GM19025 (cell line): ENCODE data around the gene PTGFRN.

ENCODE experiments used
- ATAC-seq: cut with Tn5 transposase; IDR thresholded peaks from one replicate; pipeline ENCODE4 v1.9.1; 2021; ENCODE audit warnings: mild to moderate bottlenecking, low read depth, moderate library complexity; ENCODE audit not compliant: unreplicated experiment

The PTGFRN gene

DNA sequence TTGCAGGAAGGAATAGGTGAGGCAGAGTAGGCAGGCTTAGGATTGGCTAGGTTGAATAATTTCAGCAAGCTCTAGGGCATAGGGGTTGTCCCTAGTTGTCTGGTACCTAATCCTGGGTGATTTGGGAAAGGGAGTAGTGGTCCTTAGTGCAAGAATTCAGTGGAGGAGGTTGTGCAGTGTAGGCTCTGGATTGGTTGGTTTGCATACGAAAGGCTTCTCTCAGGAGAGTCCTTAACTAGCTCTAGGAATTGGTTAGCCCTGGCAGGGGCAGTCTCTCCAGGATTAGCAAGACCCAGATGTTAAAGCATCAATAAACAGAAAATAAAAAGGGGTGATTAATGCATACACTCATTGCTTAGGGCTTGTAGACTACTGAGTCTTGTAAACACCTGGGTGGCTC lies 82.2 kb downstream of the PTGFRN start:
- no peak for ATAC-seq

DNA sequence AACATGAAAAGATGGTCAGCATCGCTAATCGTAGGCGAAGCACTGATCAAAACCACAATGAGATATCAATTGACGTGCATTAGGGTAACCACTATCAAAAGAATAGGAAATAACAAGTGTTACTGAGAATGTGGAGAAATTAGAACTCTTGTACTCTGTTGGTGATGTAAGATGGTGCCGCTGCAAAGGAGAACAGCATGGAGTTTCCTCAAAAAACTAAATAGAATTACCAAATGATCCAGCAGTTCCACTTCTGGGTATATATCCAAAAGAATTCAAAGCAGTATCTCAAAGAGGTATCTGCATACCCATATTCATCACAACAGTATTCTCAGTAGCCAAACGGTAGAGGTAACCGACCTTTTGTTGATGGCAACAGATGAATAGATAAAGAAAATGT lies 83.6 kb downstream of the PTGFRN start:
- ATAC-seq = no peak

- no peak for ATAC-seq
Observed at GRCh38 chr1:116994411-116994810, 84.7 kb downstream of the PTGFRN start.

DNA sequence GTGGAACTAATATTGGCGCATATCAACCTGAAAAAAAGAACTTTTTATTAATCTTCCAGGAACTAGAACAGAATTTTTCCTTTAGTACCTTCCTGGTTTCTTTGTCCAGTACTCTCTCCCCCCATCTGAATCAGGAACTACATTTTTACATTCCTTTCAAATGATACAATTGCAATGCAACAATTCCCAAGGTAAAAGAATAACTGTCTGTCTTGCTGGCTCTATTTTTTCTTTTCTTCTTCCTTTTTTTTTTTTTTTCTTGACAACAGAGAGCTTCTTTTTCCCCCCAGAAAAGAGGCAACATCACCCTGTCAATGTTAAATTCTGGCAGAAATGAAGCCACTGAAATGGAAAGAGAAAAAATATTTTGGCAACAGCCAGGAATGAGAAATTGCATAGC lies 87.3 kb downstream of the PTGFRN start:
- ATAC-seq = no peak

GRCh38 chr1:116997636-116998035 lies 87.9 kb downstream of the PTGFRN start:
- no peak for ATAC-seq

- ATAC-seq = no peak
Observed at GRCh38 chr1:116999596-116999995, 89.9 kb downstream of the PTGFRN start.

DNA sequence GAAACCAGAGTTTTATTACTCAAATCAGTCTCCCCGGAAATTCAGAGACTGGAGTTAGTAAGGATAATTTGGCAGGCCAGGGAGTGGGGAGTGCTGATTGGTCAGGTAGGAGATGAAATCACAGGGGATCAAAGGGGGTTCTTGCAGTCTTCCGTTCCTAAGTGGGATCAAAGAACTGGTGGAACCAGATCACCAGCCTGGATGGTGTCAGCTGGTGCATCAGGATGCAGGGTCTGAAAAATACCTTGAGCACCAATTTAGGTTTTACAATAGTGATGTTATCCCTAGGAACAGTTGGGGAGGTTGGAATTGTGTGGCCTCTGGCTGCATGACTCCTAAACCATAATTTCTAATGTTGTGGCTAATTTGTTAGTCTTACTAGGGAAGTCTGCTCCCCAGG lies 90.4 kb downstream of the PTGFRN start:
- ATAC-seq = no peak

DNA sequence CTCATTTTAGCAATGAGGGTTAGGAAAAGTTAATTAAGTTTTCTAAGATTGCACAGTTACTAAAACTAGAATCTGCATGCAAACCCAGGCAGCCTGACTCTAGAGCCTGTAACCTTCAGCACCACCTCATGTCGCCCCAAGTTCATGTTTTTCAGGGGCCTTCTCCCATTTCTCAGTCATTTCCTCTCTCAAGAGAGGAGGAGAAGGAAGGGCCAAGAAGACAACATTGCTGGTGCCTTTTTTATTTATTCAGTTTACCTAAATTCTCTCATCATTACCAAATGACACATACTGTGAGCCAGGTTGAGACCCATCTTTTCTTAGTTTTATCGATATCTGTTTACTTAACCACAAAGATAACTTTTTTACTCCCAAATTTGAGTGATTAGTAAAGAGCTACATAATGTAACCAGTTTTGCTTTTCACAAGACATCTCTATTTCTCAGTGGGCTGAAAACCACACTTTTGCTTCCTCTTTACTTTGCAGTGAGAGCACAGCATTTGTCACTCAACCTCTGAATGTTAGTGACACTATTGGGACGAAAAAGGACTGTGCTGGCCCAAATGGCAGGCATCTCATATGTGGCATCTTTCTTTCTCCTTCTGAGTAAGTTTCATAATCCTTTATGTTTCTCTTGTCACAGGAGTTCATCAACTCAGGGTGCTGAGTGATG lies 91.7 kb downstream of the PTGFRN start, which contains the start of gene CD101:
Gene CD101 (plus strand): TSS at position 507 of the 674 bp plus-strand sequence. CDS start 58 bp downstream, at position 565.
- peak; percentile 91 for ATAC-seq

DNA sequence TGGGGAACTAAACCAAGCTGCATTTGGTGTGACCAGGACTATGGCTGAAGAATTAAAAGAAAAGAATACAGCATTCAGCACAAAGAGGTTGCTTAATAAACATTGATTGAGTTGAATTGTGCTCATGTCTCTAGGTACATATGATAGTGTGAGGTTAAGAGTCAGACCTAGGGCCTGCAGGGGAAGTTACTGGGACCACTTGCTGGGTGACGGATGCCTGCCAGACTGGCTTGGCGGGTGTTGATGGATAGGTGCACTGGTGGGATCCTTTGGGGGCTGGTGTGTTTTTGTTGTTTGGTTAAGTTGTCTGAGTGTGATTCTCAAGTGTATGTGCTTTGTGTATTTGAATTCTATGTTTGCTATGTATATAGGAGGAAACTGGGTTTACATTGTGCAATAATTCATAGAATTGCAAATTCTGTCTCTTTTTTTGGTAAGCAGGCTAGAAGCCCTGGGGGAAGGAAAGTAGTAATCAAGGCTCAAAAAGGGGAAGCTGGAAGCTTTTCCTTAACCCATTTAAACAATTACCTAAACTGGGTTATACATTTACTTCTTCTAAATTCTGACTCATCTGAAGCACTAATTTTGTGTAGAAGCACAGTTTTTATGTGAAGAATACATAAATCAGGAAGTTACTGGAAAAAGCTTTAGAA lies 93.6 kb downstream of the PTGFRN start:
- no peak for ATAC-seq

- ATAC-seq = no peak
Observed at GRCh38 chr1:117007719-117008013, 98.0 kb downstream of the PTGFRN start.

DNA sequence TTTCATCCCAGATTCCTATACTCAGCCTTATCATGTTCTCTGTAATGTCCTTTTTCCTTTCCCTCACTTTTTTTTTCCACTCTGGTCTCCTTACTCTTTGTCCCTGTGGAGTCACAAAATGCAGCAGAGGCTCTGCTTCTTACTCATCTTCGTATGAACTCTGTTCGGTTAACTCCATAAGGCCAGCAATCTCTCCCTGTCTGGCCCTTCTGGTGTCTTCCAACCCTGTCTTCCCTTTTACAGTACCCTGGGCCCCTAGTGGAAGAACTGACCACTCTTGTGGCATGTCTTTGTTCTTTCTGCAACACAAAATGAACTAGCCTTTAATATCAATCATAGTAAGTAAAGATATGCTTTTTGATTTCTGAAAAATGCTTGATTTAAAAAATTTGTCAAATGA lies 98.9 kb downstream of the PTGFRN start:
- ATAC-seq = no peak

DNA sequence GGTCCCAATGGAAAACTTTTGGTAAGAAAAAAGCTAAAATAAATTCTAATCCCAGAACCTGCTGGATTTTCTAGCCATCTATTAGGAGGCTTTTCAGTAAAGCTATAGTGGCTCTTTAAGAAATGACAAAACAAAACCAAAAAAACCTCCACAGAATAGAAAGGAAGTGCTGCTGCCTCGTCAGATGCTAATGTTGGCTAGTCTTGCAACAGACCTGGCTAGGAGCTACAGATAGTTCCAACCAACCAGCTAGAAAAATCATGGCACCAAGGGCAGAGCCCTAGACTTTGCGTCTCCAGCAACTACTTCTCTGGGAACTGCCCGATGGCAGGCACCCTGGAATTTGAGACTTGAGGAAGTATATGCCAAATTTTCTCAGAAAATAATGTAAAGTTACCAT lies 99.4 kb downstream of the PTGFRN start:
- no peak for ATAC-seq

DNA sequence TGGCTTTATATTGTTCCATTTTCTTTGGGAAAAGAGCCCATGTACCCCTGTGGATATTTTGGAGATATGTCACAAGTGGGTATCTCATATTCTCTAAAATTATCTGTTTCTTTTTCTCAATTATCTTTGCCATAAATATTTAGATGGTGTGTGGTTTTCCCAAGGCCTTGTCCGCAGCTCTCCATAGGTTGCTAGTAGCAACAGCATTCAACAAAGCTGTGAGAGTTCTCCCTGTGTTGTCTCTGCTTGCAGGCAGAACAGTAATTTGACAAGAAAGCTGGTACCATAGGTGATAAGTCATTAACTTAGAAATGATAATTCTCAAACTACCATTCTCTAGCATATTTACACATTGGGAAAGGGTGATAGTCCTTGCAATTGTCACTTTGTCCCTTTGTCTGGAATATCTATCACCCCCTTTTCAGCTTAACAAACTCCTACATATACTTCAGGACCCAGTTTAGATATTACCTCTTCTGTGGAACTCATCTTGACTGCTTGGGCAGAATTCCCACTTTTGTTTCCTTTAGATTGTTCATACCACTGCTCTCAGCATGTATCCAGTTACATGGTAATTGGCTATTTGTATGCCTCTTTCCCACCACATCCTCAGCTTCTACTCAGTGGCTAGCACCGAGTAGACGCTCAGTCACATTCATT lies 100.7 kb downstream of the PTGFRN start:
- ATAC-seq = no peak

DNA sequence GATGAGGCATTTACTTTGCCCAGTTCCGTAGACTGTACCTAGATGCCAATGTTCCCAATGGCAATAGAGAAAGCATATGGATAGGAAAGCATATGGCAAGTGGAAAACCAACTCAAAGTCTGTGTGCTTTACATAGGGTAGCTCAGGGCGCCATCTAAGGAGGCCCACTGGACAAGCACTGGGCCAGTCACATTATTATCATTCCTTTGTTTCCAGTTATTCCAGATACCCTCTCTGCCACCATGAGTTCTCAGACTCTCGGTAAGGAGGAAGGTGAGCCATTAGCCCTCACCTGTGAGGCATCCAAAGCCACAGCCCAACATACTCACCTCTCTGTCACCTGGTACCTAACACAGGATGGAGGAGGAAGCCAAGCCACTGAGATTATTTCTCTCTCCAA lies 101.6 kb downstream of the PTGFRN start:
- no peak for ATAC-seq

DNA sequence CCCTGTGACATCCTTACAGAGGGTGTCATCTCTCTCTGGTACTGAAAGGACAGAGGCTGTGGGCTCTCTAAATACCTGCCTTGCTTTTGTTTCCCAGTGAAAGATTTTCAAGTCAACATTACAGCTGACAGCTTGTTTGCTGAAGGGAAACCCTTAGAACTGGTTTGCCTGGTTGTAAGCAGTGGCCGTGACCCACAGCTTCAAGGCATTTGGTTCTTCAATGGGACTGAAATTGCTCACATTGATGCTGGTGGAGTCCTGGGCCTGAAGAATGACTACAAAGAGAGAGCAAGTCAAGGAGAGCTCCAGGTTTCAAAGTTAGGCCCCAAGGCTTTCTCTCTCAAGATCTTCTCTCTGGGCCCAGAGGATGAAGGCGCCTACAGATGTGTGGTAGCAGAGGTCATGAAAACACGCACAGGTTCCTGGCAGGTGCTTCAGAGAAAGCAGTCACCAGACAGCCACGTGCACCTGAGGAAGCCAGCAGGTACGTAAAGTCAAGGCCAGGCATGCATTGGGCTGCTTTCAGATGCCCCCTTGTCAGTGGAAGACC lies 103.7 kb downstream of the PTGFRN start:
- no peak for ATAC-seq

- no peak for ATAC-seq
Observed at GRCh38 chr1:117014209-117014608, 104.5 kb downstream of the PTGFRN start.

DNA sequence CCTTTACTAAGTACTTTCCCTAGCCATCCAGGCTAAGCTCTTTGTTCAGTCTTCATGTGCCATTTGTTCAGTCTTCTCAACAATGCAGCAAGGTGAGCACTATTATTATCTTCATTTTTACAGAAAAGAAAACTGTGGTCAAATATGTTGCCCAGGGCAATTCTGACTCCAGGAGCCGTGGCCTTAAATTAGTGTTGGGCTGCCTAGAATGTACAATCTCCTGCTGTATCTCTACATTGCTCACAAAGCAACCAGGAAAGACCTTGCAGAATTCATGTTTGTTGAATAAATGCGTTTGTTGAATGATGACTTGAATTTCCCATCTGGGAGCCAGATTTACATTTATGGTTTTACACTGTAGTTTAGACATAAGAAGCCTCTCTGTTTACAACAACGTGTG lies 106.0 kb downstream of the PTGFRN start:
- no peak for ATAC-seq

- ATAC-seq = no peak
Observed at GRCh38 chr1:117017062-117017461, 107.3 kb downstream of the PTGFRN start.

DNA sequence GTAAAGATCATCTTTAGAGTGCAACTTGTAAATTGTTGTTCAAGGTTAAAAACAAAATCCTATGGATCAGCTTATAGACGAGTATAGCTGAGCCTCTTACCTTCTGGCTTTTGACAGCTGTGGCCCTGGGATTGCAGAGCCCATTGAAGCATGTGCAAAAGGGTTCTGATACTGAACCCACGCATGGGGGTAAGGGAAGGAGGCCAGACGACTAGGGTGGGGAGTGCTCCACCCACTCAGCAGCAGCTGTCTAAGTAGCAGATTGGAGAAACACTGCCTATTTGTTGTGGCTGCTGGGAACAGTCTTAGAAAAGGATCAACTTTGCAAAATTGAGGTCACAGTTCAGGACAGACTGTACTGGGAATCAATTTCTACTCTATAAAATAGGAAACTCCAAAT lies 107.9 kb downstream of the PTGFRN start:
- ATAC-seq = no peak

DNA sequence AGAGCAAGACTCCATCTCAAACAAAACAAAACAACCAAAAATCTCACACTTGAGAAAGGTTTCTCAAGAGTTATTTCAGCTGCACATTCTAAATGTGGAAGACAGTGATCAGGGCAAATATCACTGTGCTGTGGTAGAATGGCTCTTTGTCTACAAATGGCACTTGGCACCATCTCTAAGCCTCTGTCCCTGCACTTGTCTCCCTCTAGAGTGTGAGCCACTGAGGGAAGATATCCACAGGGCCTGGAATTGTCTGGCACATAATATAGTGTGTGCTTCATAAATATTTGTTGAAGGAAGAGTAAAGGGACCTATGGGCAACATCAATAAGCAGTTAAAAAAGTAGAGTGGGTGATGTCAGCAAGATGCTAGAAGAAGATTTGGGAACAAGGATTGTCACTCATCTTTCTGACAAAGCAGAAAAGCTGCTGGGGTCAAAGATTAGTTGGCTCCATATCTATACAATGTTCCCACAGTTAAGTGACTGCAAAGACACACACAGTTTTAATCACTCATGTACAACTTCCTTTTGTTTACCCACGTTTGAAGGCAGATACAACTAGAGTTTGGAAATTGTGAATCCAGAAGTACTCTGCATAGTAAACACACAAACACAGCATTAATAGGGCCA lies 110.9 kb downstream of the PTGFRN start:
- ATAC-seq = no peak

GRCh38 chr1:117022114-117022513 lies 112.4 kb downstream of the PTGFRN start:
- ATAC-seq = no peak
